Cerebellar cortex (tissue), 1 donor: ENCODE data around the gene UBL4A.

Experiments used
- DNase-seq: peaks from one replicate; pipeline ENCODE4 v3.0.0-alpha.2; 2015; ENCODE audit warnings: low spot score

UBL4A gene

GRCh38 chrX:154486396-154487207, at the start of gene UBL4A:
Gene UBL4A, minus strand, starts transcription at chrX:154486615. Its CDS starts 31 bp downstream, at chrX:154486584.
- DNase-seq: peak; percentile 27

DNA sequence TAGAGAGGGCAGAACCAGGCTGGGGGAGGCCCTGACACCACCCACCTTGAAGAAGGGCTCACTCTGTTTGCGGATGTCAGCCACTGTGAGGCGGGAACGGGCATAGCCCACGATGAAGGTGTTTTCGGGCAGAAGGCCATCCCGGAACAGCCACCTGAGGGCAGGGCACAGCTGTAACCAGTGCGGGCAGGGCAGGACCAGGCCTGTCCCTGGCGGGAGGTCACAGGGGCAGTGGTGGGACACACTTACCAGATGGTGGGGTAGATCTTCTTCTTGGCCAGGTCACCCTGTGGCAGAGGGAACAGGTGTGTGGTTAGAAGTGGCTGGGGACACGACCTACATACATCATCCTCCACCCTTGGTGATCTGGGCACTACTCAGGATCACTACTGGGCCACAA, 49.5 kb upstream of the UBL4A start:
- DNase-seq: no peak

- peak; percentile 73 for DNase-seq
Measured at GRCh38 chrX:154534526-154535322, 48.3 kb upstream of the UBL4A start.

DNA sequence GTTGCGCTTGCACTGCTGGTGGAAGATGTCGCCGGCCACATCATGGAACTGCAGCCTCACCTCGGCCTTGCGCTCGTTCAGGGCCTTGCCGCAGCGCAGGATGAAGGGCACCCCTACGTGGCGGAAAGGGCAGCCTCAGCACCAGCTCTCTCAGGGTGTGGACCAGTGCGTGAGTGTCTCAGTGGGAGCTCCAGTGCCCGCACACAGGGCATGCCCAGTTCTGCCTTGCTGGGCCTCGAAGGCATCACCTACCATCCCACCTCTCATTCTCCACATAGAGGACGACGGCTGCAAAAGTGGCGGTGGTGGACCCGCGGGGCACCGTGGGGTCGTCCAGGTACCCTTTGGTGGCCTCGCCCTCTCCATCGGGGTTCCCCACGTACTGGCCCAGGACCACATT, 46.3 kb upstream of the UBL4A start:
- DNase-seq: no peak

- no peak for DNase-seq
Measured at GRCh38 chrX:154531626-154532025, 45.2 kb upstream of the UBL4A start.

DNA sequence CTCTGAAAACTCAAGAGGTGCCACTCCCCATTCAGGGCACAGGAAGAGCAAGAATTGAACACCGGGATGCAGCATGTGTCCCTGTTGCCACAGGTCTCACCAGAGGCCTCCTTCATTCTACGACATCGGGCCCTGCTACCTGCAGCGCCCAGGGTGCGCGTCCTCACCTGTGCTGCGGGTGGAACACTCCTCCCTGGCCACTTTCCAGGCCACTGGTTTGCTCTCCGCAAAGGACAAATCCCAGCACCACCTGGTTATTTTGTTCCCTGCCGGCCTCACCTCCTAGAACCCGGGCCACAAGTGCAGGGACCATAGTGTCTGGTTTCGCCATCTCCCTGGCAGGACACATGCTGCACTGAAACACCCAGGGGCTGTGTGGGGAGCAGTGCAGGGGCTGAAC, 43.9 kb upstream of the UBL4A start:
- no peak for DNase-seq

DNA sequence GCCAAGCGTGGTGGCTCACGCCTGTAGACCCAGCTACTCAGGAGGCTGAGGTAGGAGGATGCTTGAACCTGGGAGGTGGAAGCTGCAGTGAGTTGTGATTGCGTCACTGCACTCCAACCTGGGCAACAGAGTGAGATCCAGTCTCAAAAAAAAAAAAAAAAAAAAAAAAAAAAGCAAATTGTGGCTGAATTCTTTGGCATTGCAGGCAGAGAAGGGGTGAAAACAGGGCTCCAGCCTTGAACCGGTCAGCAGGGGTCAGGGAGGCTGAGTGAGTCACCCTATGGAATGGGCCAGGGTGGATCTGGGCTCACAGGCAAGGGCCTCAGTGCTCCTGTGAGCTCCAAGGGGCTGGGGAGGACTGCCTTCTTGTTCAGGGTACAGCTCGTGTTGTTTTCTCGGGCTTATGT, 42.8 kb upstream of the UBL4A start:
- no peak for DNase-seq

DNA sequence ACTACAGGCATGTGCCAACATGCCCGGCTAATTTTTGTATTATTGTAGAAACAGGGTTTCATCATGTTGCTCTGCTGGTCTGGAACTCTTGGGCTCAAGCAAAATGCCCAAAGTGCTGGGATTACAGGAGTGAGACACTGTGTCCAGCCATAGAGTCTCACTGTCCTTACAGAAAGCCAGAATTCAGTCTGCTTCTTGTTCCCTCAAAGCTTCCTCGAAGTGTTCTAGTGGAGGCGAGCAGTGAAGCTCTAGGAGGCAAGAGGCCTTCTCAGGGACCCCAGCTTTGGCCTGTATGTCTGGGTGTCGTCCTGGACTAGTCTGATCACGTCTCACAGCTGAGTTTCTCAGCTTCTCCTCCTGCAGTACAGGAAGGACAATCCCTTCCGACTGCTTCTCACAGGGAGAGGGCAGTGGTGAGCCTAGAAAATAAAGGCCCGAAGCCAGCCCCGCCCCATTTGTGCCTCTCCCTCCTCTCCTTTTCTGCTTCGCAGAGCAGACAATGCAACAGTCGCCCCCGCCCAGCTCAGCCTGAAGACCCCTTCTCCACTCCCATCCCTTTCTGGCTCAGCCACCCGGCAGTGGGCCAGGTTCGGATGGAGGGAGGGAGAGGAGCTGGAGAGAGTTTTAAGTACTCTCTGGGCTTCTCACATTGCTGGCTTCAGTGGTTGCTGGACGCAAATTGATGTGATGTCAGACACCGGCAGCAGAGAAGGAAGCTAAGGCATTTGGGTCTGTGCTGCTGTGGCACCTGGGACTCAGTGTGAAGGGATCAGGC, 40.7 kb upstream of the UBL4A start:
- DNase-seq: peak; percentile 82

DNA sequence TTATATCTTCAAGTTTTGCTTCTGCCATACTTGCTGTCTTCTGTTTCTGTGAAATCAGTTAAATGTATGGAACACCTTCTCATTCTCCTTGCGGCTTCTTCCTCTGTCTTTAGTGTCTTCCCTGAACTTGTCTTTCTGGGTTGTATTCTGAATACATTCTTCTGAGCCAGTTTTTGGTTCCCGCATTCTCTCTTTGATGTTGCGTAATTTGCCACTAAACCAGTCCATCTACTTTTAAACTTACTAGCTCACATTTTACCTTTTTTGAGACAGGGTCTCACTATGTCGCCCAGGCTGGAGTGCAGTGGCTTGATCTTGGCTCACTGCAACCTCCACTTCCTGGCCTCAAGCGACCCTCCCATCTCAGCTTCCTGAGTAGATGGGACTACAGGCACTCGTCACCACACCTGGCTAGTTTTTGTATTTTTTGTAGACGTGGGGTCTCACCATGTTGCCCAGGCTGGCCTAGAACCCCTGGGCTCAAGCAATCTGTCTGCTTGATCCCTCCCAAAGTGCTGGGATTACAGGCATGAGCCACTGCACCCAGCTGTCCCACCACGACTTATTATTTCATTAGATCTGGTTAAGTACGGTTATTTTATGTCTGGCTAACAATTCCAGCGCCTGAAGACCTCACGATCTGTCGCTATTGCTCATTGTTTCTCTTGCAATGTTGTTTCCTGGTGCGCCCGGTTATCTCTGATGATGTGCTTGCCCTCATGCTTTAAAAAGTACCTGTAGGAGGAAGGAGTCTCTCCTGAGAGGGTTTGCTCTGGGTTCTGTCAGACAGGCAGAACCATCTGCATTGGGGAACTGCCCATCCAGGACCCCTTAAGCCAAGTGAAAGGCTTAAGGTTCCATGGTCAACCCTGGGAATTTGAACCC, 39.4 kb upstream of the UBL4A start:
- DNase-seq: no peak

DNA sequence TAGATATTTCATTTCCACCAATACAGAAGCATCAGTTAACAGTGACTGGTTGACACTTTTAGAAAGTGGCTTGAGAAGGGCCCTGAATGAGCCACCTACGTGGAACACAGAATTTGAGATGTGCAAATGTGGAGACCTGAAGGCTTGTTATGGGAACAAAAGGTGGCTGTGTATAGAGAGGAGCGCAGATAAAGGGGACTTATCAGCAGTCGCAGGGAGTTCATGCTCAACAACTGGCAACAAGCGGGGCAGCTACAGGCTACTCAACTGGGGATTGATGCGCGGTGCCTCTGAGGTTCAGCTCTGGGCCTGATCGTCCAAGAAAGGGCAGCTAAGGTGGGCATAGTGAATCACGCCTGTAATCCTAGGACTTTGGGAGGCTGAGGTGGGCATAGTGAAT, 33.0 kb upstream of the UBL4A start:
- no peak for DNase-seq

DNA sequence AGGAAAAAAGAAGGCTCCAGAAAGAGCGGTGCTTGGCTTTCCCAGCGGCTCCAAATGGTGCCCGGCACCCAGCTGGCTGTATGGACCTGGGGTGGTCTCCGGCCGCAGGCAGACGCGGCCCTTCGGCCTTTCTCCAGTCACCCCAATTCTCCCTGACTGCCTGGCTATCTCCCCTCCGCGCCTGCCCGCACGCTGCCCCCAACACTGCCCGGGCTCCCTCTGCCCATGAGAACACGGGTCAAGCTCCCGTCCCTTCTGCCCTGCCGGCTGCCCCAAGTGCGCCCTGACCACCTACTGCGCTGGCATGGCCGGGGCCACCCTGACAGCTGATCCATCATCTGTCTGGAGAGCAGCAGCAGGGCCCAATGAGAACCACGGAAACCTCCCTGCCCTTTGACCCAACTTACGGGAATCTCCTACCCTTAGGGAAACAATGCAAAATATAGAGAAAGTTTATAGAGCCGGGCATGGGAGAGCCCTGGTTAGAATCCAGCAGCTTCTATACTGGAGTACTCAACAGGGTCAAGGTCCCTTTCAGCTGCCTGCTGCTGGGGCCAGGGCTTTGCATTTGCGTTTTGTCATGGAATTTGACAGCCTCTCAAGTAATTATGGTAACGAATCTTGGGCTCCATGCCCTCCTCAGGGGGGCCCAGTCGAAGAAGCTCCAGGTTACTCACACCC, 30.8 kb upstream of the UBL4A start:
- DNase-seq: no peak

- DNase-seq: peak; percentile 32
Measured at GRCh38 chrX:154516656-154517100, 30.3 kb upstream of the UBL4A start.

- peak; percentile 87 for DNase-seq
Measured at GRCh38 chrX:154515966-154516655, 29.7 kb upstream of the UBL4A start, which contains the start of gene FAM3A. Gene FAM3A, minus strand, starts transcription at chrX:154516232. Its CDS starts 460 bp downstream, at chrX:154515772.

DNA sequence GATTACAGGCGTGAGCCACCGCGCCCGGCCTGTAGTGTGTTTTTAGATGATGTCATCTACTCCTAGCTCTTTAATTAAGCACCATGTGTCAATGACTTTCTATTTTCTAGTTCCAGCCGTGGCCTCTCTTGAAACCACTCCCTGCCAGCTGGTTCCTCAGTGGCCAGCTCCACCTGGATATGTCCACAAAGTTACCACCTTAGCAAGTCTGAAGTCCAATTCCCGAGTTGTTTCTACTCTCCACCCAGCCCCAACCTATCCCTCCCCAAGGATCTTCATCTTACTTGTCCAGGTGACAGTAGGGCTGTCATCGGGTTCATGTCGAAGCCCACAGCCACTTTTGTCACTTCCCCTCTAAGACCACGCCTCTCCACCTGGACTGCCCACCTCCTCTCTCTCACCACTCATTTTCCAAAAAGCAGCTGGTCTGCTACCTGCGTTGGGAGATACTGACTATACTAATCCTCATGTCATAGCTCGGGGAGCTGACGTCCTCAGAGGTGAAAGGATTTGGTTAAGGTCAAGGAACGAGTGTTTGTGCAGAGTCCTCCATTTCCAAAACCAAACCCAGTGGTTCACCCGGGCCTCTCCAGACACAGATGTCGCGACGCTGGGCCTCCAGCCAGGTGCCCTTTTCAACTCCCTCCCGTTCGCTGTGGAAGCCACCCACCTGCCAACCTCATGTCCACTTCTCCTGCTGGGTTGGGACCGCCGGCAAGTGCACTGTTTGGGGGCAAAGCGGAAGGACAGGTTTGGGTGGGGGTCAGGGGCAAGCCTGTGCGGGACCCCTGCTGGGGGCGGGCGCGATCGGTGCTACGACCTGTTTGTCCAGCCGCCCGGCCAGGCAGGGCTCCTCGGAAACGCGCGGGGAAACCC, 28.9 kb upstream of the UBL4A start:
- no peak for DNase-seq

GRCh38 chrX:154513716-154514115, 27.3 kb upstream of the UBL4A start:
- no peak for DNase-seq

DNA sequence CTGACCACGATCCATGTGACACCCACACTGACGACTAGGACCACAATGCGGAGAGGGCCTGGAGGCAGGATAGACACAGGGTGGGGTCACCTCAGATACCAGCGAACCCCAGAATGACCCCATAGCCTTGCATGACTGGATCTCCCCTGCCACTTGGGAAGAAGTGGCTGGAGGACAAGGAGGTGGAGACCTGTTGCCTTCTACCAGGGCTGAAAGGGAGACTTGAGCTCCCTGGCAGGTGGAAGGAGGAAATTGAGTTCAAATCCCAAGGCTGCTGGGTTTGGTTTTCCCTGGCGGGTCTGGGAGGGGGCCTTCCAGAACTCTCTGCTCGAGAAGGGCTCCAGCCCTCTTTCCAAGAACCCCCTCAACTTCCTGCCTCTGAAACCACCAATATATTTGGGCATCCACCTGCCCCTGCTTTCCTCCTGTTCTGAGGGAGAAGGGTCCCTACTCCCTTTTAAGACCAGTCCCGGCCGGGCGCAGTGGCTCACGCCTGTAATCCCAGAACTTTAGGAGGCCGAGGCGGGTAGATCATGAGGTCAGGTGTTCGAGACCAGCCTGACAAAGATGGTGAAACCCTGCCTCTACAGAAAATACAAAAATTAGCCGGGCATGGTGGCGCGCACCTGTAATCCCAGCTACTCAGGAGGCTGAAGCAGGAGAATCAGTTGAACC, 26.6 kb upstream of the UBL4A start:
- DNase-seq: no peak

GRCh38 chrX:154511761-154512160, 25.3 kb upstream of the UBL4A start:
- DNase-seq: no peak

DNA sequence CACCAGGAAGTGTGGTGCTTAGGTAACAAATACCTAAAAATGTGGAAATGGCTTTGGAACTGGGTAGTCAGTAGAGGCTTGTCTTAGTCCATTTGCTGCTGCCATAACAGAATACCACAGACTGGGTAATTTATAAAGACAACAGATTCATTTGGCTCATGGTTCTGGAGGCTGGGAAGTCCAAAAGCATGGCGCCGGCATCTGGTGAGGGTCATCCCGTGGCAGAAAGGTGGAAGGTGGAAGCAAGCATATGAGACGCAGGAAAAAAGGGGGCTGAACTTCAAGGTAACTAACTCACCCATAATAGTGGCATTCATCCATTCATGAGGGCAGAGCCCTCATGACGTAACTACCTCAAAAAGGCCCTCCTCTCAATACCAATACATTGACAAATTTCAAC, 23.0 kb upstream of the UBL4A start:
- no peak for DNase-seq

- no peak for DNase-seq
Measured at GRCh38 chrX:154508384-154508745, 21.9 kb upstream of the UBL4A start.
